GM12864 (cell line): ENCODE measurements around the gene ZNF70.

ENCODE experiments used
- DNase-seq: peaks from one replicate; pipeline ENCODE4 v3.0.0-alpha.2; 2011; ENCODE audit warnings: low read depth
- H3K4me3 ChIP-seq: 2 replicates; pipeline ENCODE4 v1.5.1; 2011; ENCODE audit warnings: mild to moderate bottlenecking, low read depth, low read length, control low read depth
- CTCF ChIP-seq: IDR thresholded peaks from 2 replicates; pipeline ENCODE4 v1.5.1; 2011; ENCODE audit warnings: low read depth, mild to moderate bottlenecking, moderate library complexity, low read length, control low read depth, inconsistent platforms; ENCODE audit errors: missing control alignments

The ZNF70 gene

DNA sequence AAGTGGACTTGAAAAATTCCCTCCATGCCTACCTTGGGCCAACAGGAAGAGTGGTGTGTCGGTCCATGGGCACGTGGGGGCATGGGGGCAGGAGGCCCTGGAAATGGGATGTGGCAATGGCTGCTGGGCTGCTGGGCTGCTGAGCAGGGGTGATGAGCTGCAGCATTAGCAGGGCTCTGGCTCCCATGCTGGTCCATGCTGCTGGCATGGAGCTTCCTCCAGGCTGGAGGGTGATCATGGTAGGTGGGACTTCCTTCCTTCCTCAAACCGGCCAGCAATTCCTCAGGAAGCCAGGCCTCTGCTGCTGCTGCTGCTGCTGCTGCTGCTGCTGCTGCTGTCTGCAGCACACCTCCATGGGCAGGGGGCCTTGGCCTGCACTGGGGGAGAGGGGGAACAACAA lies 55.8 kb downstream of the ZNF70 start:
- TF ChIP-seq CTCF: no peak
- no peak overlapping the region for H3K4me3 ChIP-seq
- no peak for DNase-seq

DNA sequence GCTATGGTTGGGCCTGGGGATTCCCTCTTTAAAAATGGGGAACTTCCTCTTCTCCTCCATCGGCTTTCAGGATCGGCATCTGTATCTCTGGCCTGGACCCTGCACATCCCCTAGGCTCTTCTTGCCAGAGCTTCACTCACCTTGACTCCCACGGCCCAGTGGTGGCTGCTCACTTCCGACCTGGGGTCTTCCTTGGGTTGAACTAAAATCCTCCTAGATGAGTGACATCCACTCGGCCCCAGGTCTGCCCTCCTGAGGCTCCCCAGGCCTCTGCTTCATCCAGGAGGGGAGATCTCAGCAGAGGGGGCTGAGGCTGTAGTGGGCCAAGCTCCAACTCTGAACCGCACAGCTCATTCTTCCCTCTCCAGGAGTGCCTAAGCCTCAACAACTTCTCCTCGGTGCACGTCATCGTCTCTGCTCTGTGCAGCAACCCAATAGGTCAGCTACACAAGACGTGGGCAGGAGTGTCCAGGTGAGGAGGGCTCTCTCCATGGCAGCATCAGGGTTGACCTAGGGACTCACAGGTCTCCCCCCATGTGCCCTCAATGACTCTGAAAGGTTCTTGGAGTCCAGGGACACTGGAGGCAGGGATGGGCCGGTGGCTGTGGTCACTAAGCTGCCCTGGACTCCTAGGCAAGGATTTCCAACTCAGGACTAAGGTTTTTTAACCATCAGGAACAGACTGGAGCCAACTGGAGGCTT lies 56.8 kb downstream of the ZNF70 start:
- no peak overlapping the region for H3K4me3 ChIP-seq
- no peak for TF ChIP-seq CTCF
- no peak for DNase-seq

DNA sequence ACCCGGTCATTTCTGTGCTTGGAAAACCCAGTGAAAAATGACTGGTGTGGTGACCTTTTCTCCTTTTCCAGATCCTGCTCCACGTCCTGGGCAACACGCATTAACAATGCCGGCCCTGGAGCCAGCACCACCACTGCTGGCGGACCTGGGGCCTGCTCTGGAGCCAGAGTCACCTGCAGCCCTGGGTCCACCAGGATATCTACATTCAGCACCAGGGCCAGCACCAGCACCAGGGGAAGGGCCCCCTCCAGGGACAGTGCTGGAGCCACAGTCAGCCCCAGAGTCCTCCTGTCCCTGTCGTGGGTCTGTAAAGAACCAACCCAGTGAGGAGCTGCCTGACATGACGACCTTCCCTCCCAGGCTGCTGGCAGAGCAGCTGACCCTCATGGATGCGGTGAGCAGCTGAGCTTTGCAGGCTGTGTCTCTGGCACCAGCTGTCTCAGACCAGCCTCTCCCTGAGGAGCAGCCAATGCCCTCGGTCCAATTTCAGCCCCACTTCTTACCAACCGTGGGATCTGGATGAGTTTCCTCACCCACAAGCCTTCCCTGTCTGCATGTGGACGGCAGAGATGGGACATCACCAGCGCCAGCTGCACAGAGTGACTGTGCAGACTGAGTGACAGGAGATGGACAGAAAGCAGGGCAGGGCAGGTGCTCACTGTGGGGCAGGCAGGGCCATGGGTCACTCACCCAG lies 58.2 kb downstream of the ZNF70 start:
- no peak for TF ChIP-seq CTCF
- DNase-seq: no peak
- no peak overlapping the region for H3K4me3 ChIP-seq

DNA sequence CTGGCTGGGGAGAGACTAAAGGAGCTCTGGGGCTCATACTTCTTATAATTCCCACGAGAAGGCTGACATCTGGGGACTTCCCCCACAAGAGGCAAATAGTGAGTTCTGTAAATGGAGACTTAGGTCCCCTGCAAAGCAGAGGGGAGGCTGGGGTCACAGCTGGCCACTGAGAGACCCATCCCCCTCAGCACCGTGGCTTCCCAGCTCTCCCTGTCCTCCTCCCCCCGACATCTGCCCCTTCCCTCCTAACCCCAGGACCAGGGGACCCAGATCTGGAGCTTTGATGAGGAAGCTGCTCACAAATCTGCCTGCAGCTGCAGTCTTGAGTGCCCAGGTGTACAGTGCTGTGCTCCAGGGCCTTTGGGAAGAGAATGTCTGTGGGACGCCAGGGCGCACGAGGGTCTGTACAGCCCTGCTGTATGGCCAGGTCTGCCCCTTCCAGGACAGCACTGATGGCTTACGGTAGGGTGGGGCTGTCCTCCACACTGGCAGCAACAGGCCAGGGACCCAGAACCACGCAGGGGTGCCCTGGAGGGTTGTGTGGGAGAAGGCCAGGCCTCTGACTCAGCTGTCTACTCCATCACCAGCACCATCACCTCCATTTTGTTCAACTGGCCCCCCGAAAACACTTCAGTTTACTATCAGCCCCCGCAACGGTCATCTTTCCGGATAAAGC lies 59.0 kb downstream of the ZNF70 start:
- no peak for DNase-seq
- TF ChIP-seq CTCF: no peak
- H3K4me3 ChIP-seq: no peak overlapping the region

GRCh38 chr22:23690713-23691112 lies 60.2 kb downstream of the ZNF70 start, which contains the start of gene RGL4:
Gene RGL4, plus strand, starts transcription at chr22:23691013. Its CDS starts 1,018 bp downstream, at chr22:23692031.
- no peak for TF ChIP-seq CTCF
- DNase-seq: no peak
- no peak within 1 kb of the TSS for H3K4me3 ChIP-seq

DNA sequence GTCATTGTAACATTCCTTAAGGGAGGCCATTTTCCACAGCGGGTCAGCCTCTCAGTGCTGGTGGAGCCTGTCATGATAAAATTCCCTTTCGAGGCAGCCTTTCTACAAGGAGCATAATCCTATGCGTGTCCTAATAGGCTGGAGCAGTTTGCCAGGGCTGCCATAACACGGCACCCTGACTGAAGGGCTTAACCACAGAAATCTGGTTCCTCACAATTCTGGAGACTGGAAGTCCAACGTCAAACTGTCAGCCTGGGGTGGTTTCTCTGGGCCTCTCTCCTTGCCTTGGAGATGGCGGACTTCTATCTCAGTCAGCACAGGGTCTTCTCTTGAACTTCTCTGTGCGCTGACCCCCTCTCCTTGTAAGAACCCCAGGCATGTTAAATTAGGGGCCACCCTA lies 61.5 kb downstream of the ZNF70 start:
- DNase-seq: no peak
- TF ChIP-seq CTCF: no peak
- no peak overlapping the region for H3K4me3 ChIP-seq
